Measurements from ENCODE around the gene CFAP46.

DNA sequence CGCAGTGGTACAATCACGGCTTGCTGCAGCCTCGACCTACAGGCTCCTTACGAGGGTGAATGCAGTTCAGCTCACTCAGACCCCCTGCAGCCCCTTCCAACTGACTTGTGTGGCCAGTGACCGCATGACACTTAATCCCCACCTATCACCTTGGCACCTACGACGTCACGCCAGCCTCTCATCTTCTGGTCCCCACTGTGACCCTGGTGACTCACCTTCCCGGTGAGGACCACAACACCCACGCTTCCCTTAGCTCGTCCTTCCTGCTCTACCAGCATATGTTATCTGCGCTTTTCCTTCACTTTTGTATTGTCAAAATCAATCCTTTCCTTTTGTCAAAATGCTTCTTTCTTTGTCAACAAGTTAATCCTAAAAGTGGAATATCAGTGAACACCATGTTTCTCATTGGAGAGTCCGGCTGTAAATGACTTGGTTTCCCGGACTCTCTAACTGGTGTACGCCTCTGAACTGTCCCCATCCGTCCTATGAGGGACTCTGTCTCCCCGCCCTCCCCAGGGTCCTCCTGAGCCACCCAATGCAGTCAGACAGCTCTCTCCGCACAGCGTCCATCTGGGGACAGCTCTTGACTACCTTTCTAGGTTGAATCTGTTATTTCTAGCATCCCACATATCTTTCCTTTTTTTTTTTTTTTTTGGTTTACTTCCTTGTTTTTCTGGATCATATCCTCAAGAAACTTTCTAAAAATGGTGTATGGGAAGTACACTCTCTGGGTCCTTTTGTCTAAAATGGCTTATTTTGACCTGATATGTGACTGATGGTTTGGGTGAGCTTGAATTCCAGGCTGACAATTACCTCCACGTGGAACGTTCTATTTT is 37.3 kb downstream of the CFAP46 start:
- TF ChIP-seq, protein P1, sequence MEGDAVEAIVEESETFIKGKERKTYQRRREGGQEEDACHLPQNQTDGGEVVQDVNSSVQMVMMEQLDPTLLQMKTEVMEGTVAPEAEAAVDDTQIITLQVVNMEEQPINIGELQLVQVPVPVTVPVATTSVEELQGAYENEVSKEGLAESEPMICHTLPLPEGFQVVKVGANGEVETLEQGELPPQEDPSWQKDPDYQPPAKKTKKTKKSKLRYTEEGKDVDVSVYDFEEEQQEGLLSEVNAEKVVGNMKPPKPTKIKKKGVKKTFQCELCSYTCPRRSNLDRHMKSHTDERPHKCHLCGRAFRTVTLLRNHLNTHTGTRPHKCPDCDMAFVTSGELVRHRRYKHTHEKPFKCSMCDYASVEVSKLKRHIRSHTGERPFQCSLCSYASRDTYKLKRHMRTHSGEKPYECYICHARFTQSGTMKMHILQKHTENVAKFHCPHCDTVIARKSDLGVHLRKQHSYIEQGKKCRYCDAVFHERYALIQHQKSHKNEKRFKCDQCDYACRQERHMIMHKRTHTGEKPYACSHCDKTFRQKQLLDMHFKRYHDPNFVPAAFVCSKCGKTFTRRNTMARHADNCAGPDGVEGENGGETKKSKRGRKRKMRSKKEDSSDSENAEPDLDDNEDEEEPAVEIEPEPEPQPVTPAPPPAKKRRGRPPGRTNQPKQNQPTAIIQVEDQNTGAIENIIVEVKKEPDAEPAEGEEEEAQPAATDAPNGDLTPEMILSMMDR (IDR thresholded peaks at IDR 0.05): no peak
- TF ChIP-seq EP300 (IDR thresholded peaks at IDR 0.05): no peak

Data from upper lobe of left lung (tissue), 4 donors.